Hematopoietic multipotent progenitor cell treated with erythropoietin and hydrocortisone succinate and interleukin-3 and kit ligand, for 15 days (in vitro differentiated cells): Measurements from ENCODE around the gene JUNB.

Experiments
- DNase-seq: peaks from one replicate; pipeline ENCODE4 v3.0.0-alpha.2; 2015; ENCODE audit warnings: low spot score

JUNB gene

GRCh38 chr19:12842511-12842910 lies 51.2 kb downstream of the JUNB start:
- DNase-seq: no peak
